BLaER1 (cell line): Measurements from ENCODE around the gene GPRC5D.

Experiments used
- H3K27ac ChIP-seq: shearing (Covaris generic); formaldehyde crosslinking; 2 replicates; pipeline ENCODE4 v1.8.1; 2022
- H3K27me3 ChIP-seq: shearing (Covaris generic); formaldehyde crosslinking; 2 replicates; pipeline ENCODE4 v1.8.1; 2022
- H3K36me3 ChIP-seq: shearing (Covaris generic); formaldehyde crosslinking; 2 replicates; pipeline ENCODE4 v1.8.1; 2022
- H3K4me1 ChIP-seq: shearing (Covaris generic); formaldehyde crosslinking; 2 replicates; pipeline ENCODE4 v1.8.1; 2022
- H3K4me2 ChIP-seq: shearing (Covaris generic); formaldehyde crosslinking; 2 replicates; pipeline ENCODE4 v1.8.1; 2022
- H3K4me3 ChIP-seq: shearing (Covaris generic); formaldehyde crosslinking; 2 replicates; pipeline ENCODE4 v1.8.1; 2022
- H3K9ac ChIP-seq: shearing (Covaris generic); formaldehyde crosslinking; 2 replicates; pipeline ENCODE4 v1.8.1; 2022
- H3K9me3 ChIP-seq: shearing (Covaris generic); formaldehyde crosslinking; 2 replicates; pipeline ENCODE4 v1.8.1; 2022
- H4K20me1 ChIP-seq: shearing (Covaris generic); formaldehyde crosslinking; 2 replicates; pipeline ENCODE4 v1.8.1; 2022
- Cebpa-rat ChIP-seq: shearing (Covaris generic); IDR thresholded peaks from 2 replicates; pipeline ENCODE4 v1.8.1; 2022

The GPRC5D gene

DNA sequence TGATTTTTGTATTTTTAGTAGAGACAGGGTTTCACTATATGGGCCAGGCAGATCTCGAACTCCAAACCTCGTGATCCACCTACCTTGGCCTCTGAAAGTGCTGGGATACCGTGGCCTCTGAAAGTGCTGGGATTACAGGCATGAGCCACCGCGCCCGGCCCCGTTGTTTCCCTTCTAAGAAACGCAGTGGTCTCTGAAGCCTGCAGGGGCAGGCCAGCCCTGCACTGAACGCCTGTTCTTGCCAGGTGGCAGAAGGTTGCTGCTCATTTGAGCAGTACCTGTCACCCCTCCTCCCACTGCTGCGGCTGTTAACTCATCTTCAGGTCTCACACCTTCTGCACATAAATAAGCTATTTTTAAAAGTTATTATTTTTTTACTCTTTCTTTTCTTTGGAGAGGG is 36.3 kb downstream of the GPRC5D start:
- Histone ChIP-seq H3K36me3 (no peaks in the 10 kb centered on the region), H3K9ac (no peak overlapping the region)

DNA sequence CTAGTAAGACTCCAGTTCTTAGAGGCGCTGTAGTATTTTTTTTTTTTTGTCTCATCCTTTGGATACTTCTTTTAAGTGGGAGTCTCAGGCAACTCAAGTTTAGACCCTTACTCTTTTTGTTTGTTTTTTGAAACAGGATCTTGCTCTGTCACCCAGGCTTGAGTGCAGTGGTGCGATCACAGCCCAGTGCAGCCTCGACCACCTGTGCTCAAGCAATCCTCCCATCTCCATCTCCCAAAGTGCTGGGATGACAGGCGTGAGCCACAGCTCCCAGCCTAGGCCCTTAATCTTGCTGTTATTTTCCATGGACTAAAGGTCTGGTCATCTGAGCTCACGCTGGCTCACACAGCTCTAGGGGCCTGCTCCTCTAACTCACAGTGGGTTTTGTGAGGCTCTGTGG is 39.3 kb downstream of the GPRC5D start:
- H3K4me2 ChIP-seq, result peak overlapping the region; percentile 60
- no peaks in the 10 kb centered on the region for H3K27me3 ChIP-seq
- no peak overlapping the region for H3K4me3 ChIP-seq
- peaks cover 67% of the 10 kb centered on the region for H3K4me1 ChIP-seq
- H4K20me1 ChIP-seq, result no peaks in the 10 kb centered on the region
- no peak for TF ChIP-seq Cebpa-rat
- H3K9ac ChIP-seq, result no peak overlapping the region
- H3K9me3 ChIP-seq, result no peaks in the 10 kb centered on the region
- no peak overlapping the region for H3K27ac ChIP-seq
- no peaks in the 10 kb centered on the region for H3K36me3 ChIP-seq

More for the DNA sequence above, 36.3 kb downstream of the GPRC5D start:
- H3K9me3 ChIP-seq, result no peaks in the 10 kb centered on the region
- no peaks in the 10 kb centered on the region for H3K27me3 ChIP-seq
- no peak overlapping the region for H3K4me3 ChIP-seq
- no peak for TF ChIP-seq Cebpa-rat
- H3K4me1 ChIP-seq, result peaks cover 46% of the 10 kb centered on the region
- no peak overlapping the region for H3K4me2 ChIP-seq
- no peaks in the 10 kb centered on the region for H4K20me1 ChIP-seq
- no peak overlapping the region for H3K27ac ChIP-seq

DNA sequence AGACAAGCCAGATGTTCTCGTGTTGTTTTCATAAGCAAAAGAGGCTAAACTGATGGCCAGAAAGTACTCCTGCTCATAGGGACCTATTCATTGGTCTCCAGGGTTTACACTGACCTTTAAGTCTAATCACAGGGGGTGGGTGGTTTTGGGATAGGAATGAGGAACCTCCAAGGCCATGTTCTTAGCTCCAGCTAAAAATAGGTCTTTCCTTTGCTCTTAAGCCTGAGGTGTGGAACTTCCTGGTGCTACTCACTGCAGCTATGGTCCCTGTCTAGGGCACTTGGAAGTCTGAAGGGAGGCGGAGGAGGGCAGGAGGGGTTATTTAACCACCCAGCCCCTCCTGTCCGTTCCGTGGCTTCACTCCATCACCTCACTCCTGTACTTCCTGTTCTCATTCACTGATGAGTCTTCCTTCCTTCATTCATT is 42.0 kb downstream of the GPRC5D start:
- Histone ChIP-seq H3K4me2 (peak overlapping the region; percentile 73), H3K27me3 (no peaks in the 10 kb centered on the region), H3K9ac (0 out of 2 replicates have a peak overlapping the region, but pooled peaks have one; percentile 5), H3K4me3 (no peak overlapping the region), H3K27ac (peak overlapping the region; percentile 41), H3K36me3 (no peaks in the 10 kb centered on the region), H3K9me3 (no peaks in the 10 kb centered on the region), H4K20me1 (no peaks in the 10 kb centered on the region), H3K4me1 (peaks cover 56% of the 10 kb centered on the region)
- TF ChIP-seq Cebpa-rat, result no peak

DNA sequence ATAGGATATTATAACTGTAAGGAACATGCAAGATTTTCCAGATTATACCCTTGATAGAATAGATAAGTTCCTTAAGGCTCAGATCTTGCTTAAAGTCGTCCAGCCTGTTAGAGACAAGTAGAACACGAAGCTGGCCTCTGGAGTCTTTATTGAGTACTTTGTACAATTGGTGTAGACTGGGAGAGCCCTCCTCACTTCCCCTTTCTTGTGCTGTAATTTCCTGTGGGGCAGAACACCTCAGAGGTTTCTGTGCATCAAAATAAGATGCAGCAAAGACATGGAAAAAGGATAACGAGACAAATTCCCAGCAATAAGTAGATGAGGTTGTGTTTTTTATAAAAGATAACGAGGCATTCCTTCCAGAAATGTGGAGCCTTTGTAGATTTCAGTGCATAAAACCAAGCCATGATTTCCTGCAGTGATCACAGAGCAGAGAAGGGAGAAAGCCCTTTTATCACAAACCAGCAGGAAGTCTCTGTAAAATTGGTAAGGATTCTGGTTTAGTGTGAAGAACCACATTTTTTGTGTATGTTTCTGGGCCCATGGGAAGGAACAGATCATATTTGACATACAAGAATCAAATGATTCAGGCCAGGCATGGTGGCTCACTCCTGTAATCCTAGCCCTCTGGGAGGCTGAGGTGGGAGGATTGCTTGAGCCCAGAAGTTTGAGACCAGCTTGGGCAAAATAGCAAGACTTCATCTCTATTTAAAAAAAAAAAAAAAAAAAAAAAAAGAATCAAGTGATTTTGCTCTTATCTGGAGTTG is 42.6 kb downstream of the GPRC5D start:
- H3K27ac ChIP-seq, result peak overlapping the region; percentile 41; the same call in 1 of the 2 replicates
- no peaks in the 10 kb centered on the region for H3K9me3 ChIP-seq
- H3K9ac ChIP-seq, result no peak overlapping the region
- TF ChIP-seq Cebpa-rat, result no peak
- H4K20me1 ChIP-seq, result no peaks in the 10 kb centered on the region
- H3K36me3 ChIP-seq, result no peaks in the 10 kb centered on the region
- peaks cover 51% of the 10 kb centered on the region for H3K4me1 ChIP-seq
- no peak overlapping the region for H3K4me3 ChIP-seq
- H3K27me3 ChIP-seq, result no peaks in the 10 kb centered on the region
- H3K4me2 ChIP-seq, result peak overlapping the region; percentile 73

DNA sequence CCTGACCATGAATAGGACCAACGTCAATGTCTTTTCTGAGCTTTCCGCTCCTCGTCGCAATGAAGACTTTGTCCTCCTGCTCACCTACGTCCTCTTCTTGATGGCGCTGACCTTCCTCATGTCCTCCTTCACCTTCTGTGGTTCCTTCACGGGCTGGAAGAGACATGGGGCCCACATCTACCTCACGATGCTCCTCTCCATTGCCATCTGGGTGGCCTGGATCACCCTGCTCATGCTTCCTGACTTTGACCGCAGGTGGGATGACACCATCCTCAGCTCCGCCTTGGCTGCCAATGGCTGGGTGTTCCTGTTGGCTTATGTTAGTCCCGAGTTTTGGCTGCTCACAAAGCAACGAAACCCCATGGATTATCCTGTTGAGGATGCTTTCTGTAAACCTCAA is 43.3 kb downstream of the GPRC5D start:
- Histone ChIP-seq H3K36me3 (no peaks in the 10 kb centered on the region), H3K9me3 (no peaks in the 10 kb centered on the region), H3K27me3 (no peaks in the 10 kb centered on the region), H3K4me1 (peaks cover 54% of the 10 kb centered on the region), H3K9ac (no peak overlapping the region), H3K4me2 (peak overlapping the region; percentile 73; the same call in 1 of the 2 replicates), H3K27ac (no peak overlapping the region), H3K4me3 (no peak overlapping the region), H4K20me1 (no peaks in the 10 kb centered on the region)
- TF ChIP-seq Cebpa-rat, result no peak

DNA sequence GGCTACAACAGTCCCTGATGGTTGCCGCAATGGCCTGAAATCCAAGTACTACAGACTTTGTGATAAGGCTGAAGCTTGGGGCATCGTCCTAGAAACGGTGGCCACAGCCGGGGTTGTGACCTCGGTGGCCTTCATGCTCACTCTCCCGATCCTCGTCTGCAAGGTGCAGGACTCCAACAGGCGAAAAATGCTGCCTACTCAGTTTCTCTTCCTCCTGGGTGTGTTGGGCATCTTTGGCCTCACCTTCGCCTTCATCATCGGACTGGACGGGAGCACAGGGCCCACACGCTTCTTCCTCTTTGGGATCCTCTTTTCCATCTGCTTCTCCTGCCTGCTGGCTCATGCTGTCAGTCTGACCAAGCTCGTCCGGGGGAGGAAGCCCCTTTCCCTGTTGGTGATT is 43.7 kb downstream of the GPRC5D start:
- H3K36me3 ChIP-seq, result no peaks in the 10 kb centered on the region
- no peak overlapping the region for H3K27ac ChIP-seq
- H3K9ac ChIP-seq, result no peak overlapping the region
- no peaks in the 10 kb centered on the region for H3K27me3 ChIP-seq
- H3K4me2 ChIP-seq, result no peak overlapping the region
- H4K20me1 ChIP-seq, result no peaks in the 10 kb centered on the region
- H3K9me3 ChIP-seq, result no peaks in the 10 kb centered on the region
- H3K4me3 ChIP-seq, result no peak overlapping the region
- H3K4me1 ChIP-seq, result peaks cover 54% of the 10 kb centered on the region
- TF ChIP-seq Cebpa-rat, result no peak

DNA sequence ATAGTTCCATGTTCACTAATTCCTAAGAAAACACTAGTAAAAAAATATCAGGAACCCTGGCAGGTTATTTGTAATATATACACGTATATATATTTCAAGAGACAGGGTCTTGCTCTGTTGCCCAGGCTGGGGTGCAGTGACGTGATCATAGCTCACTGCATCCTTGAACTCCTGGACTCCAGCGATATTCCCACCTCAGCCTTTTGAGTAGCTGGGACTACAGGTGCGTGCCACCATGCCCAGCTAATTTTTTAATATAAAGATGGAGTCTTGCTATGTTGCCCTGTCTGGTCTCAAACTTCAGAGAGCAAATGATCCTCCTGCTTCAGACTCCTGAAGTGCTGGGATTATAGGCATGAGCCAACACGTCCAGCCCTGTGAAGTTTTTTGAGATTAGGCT is 44.4 kb downstream of the GPRC5D start:
- no peak overlapping the region for H3K9ac ChIP-seq
- H3K36me3 ChIP-seq, result no peaks in the 10 kb centered on the region
- H3K4me3 ChIP-seq, result no peak overlapping the region
- H3K4me1 ChIP-seq, result peaks cover 47% of the 10 kb centered on the region
- TF ChIP-seq Cebpa-rat, result no peak
- H3K27me3 ChIP-seq, result no peaks in the 10 kb centered on the region
- no peak overlapping the region for H3K27ac ChIP-seq
- no peaks in the 10 kb centered on the region for H3K9me3 ChIP-seq
- H3K4me2 ChIP-seq, result no peak overlapping the region
- H4K20me1 ChIP-seq, result no peaks in the 10 kb centered on the region

DNA sequence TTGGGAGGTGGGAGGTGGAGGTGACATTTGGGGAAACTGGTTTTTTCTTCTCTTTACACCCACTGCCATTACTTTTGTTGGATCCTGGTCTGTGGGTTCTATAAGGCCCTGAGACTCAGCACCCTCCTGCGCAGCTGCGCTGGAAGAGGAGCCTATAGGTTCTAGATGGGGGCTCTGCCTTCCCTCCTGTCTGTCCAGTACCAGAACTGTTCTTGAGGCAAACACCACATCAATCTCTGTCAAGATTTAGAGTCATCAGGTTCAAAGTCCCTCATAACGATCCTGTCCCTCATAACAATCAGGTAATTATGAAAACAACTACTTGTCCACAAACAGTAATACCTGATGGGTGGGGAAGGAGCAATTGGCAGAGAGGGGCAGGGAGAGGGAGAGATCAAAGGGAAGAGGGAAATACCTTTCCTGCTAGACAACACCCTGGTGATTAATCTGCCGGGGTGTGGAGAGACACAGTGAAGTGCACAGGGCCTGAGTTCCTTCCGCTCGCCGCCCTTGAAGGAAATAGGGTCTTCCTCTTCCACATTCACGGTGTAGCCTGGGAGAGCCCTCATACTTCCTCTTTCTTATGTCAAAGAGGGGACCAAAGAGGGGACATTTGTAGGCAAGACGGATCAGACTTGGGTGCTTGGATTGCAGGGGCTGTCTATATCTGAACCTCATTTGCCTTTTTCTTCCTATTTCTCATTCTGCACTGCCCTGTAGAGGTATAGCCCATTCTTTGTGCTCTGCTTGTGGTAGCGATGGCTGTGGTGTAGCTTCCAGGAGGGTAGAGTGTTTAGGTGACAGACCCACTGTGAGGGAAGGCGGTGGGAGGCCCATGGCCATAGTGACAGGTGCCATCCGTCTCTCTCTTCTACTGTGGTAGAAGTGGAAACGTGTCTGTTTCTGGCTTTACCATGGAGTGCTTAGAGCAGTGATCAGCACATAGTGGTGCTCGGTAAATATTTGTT is 48.0 kb downstream of the GPRC5D start:
- no peak overlapping the region; the same call in 1 of the 2 replicates for H3K27ac ChIP-seq
- peak overlapping the region; percentile 59 for H3K4me2 ChIP-seq
- H3K4me1 ChIP-seq, result peaks cover 16% of the 10 kb centered on the region
- H3K9ac ChIP-seq, result no peak overlapping the region
- H3K36me3 ChIP-seq, result no peaks in the 10 kb centered on the region
- TF ChIP-seq Cebpa-rat, result no peak
- no peaks in the 10 kb centered on the region for H4K20me1 ChIP-seq
- no peaks in the 10 kb centered on the region for H3K27me3 ChIP-seq
- H3K4me3 ChIP-seq, result no peak overlapping the region
- no peaks in the 10 kb centered on the region for H3K9me3 ChIP-seq

DNA sequence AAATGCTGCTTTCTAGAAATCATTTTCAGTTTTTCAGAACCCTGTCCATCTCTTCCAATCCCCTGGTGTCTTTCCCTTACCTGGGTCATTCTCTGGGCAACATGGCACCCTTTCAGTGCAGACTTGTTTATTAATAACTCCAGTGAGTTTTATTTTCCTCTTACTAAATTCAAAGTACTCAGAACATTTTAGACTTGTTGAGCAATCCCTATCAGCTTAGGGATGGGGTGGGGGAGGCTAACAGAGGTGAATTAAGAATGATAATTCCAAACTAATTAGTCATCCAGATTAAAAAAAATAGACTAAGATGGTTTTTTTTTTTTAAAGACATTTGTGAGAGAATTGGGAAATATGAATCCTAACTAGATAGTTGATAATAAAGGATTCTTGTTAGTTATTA is 49.9 kb downstream of the GPRC5D start:
- no peak overlapping the region for H3K4me2 ChIP-seq
- no peaks in the 10 kb centered on the region for H3K27me3 ChIP-seq
- no peaks in the 10 kb centered on the region for H4K20me1 ChIP-seq

More for the DNA sequence above, 49.9 kb downstream of the GPRC5D start:
- Histone ChIP-seq H3K36me3 (no peaks in the 10 kb centered on the region), H3K9me3 (no peaks in the 10 kb centered on the region), H3K9ac (no peak overlapping the region), H3K4me3 (no peak overlapping the region), H3K4me1 (peaks cover 13% of the 10 kb centered on the region), H3K27ac (no peak overlapping the region)
- TF ChIP-seq Cebpa-rat, result no peak
